K562 (cell line): ENCODE data around the gene TTBK2. TPM values are rescaled to one million over a fixed set of nuclear protein-coding genes. Genes with fewer than 3 reads are reported as not detected.

Experiments
- CTBP1 ChIP-seq: fragments of 450-650 bp; IDR thresholded peaks from 2 replicates; pipeline ENCODE4 v1.6.1; 2016; ENCODE audit warnings: borderline replicate concordance
- EP300 ChIP-seq: IDR thresholded peaks from 2 replicates; pipeline ENCODE4 v1.6.1; 2012; ENCODE audit warnings: low read length, improper control_type of control experiment
- MTA3 ChIP-seq: fragments of 450-650 bp; formaldehyde crosslinking; IDR thresholded peaks from 2 replicates; pipeline ENCODE4 v1.6.1; 2017; ENCODE audit warnings: mild to moderate bottlenecking, borderline replicate concordance
- MYC ChIP-seq, 2 experiments: fragments of 250-450 bp in 1 of 2; sonication (Bioruptor Pico) in 1 of 2; IDR thresholded peaks; 2 replicates each; pipeline versions ENCODE4 v1.5.1 to v1.6.1; 2012 to 2021; ENCODE audit warnings: low read depth in 2 of 2, borderline replicate concordance in 1 of 2, improper control_type of control experiment in 1 of 2, low read length in 1 of 2, mild to moderate bottlenecking in 1 of 2, moderate library complexity in 1 of 2
- PBX2 ChIP-seq, 2 experiments: IDR thresholded peaks in 1 of 2; conservative IDR thresholded peaks in 1 of 2; 2 replicates each; pipeline ENCODE4 v1.6.1; 2016; ENCODE audit warnings: low read depth in 2 of 2, mild to moderate bottlenecking in 1 of 2, missing compliant biosample characterization in 1 of 2, missing genetic modification characterization in 1 of 2, moderate library complexity in 1 of 2
- SMARCE1 ChIP-seq: fragments of 450-650 bp; IDR thresholded peaks from 2 replicates; pipeline ENCODE4 v1.7.1; 2016; ENCODE audit warnings: mild to moderate bottlenecking
- TGIF2 ChIP-seq: sonication (generic); formaldehyde crosslinking; IDR thresholded peaks from 2 replicates; pipeline ENCODE4 v1.8.1; 2022; ENCODE audit warnings: mild to moderate bottlenecking, missing genetic modification reagents, moderate library complexity
- YY1 ChIP-seq, 3 experiments: IDR thresholded peaks; 2 replicates each; pipeline ENCODE4 v1.6.1; 2011; ENCODE audit warnings: low read length in 2 of 3, mild to moderate bottlenecking in 2 of 3, moderate library complexity in 2 of 3, borderline replicate concordance in 1 of 3, control low read depth in 1 of 3, low read depth in 1 of 3; ENCODE audit not compliant: insufficient read depth in 3 of 3, insufficient replicate concordance in 2 of 3, control insufficient read depth in 1 of 3, insufficient read length in 1 of 3; ENCODE audit errors: extremely low read depth in 1 of 3
- ZBTB7A ChIP-seq: IDR thresholded peaks from 2 replicates; pipeline ENCODE4 v1.6.1; 2011; ENCODE audit warnings: low read depth, mild to moderate bottlenecking, low read length, moderate library complexity, borderline replicate concordance; ENCODE audit not compliant: control insufficient read depth
- ZNF75A ChIP-seq: fragments of 450-650 bp; formaldehyde crosslinking; IDR thresholded peaks from 2 replicates; pipeline ENCODE4 v1.4.0; 2020; ENCODE audit warnings: mild to moderate bottlenecking
- ZNF76 ChIP-seq: fragments of 250-450 bp; sonication (Bioruptor Pico); IDR thresholded peaks from 2 replicates; pipeline ENCODE4 v1.4.0; 2020; ENCODE audit warnings: mild to moderate bottlenecking, moderate library complexity, borderline replicate concordance
- polyA plus RNA-seq, 8 experiments: library from polyadenylated mRNA; depleted of rRNA in 4 of 8; stranded (reverse) in 5 of 8; unstranded in 3 of 8; fragments of >200 nt; fragmentation: Nextera tagmentation in 2 of 8; fragmentation: Illumina TruSeq in 1 of 8; extraction: Ambion mirVana in 2 of 8; extraction: Trizol in 1 of 8; gene quantifications; 2 replicates each; pipeline versions ENCODE4 v1.2.1 to v1.2.3, GENCODE V29; 2011 to 2014; ENCODE audit warnings: inconsistent platforms in 1 of 8, missing spikeins in 1 of 8
- total RNA-seq, 7 experiments: library from RNA; depleted of rRNA in 6 of 7; stranded (reverse); fragments of >200 nt in 6 of 7; fragmentation: Illumina TruSeq in 2 of 7; extraction: Trizol in 2 of 7; gene quantifications; 2 replicates each; pipeline versions ENCODE4 v1.2.1 to v1.2.3, GENCODE V29; 2011 to 2021; ENCODE audit warnings: low replicate concordance in 1 of 7
- TF ChIP-seq, protein P1 (sequence below), 3 experiments: fragments of 200-800 bp in 1 of 3; fragments of 250-450 bp in 1 of 3; fragments of 450-650 bp in 1 of 3; sonication (Bioruptor Pico) in 1 of 3; sonication (Bioruptor generic) in 1 of 3; formaldehyde crosslinking in 1 of 3; IDR thresholded peaks; 2 replicates each; pipeline versions ENCODE4 v1.6.1 to v1.8.0; 2016 to 2022; ENCODE audit warnings: mild to moderate bottlenecking in 2 of 3, missing genetic modification characterization in 2 of 3, missing compliant biosample characterization in 1 of 3, moderate library complexity in 1 of 3
- TF ChIP-seq, protein P2 (sequence below): fragments of 450-650 bp; IDR thresholded peaks from 2 replicates; pipeline ENCODE4 v1.6.1; 2016; ENCODE audit warnings: borderline replicate concordance
- TF ChIP-seq, protein P3 (sequence below): fragments of 450-650 bp; formaldehyde crosslinking; IDR thresholded peaks from 2 replicates; pipeline ENCODE4 v1.4.0; 2020; ENCODE audit warnings: mild to moderate bottlenecking, moderate library complexity

Gene TTBK2
- total and polyA plus RNA-seq, 9 of the 15 experiments (the other 6 are each of a cell fraction or from before 2014, with no cell fraction given), result 0.89 to 8.0 (median 4.8) TPM

DNA sequence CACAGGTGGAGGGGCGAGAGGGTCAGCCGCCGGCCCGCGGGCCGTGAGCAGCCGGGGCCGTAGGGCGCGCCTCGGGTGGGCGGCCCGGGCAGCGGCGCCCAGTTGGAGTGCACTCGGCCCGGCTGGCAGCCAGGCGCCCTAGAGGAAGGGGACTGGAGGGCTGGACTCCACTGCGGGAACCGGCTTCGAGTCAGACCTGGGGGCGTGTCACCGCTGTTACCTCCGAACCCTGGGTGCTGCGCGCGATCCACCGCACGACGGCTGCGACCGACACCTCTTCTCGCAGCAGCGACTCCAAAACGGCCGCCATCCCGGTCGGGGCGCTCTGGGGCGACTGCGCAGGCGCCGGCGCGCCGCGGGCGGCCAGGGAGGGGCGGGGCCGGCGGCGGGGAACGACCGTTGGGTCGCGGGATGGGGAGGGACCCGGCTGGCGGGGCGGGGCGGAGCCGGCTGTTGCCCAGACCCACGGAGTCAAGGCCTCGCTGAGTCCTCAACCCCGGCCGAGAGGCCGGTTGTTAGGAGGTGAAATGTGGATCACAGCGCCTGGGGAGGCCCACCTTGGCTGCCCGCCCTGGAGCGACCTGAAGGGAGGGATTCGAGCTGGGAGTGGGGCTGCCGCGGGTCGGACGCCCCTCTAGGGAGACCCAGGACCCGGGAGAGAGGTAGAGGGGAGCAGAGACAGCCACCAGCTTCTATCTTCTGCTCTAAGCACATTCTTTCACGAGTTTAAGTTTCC, 183.6 kb downstream of the TTBK2 start, which contains the start of gene CDAN1 (continued):
- TF ChIP-seq, protein P1, sequence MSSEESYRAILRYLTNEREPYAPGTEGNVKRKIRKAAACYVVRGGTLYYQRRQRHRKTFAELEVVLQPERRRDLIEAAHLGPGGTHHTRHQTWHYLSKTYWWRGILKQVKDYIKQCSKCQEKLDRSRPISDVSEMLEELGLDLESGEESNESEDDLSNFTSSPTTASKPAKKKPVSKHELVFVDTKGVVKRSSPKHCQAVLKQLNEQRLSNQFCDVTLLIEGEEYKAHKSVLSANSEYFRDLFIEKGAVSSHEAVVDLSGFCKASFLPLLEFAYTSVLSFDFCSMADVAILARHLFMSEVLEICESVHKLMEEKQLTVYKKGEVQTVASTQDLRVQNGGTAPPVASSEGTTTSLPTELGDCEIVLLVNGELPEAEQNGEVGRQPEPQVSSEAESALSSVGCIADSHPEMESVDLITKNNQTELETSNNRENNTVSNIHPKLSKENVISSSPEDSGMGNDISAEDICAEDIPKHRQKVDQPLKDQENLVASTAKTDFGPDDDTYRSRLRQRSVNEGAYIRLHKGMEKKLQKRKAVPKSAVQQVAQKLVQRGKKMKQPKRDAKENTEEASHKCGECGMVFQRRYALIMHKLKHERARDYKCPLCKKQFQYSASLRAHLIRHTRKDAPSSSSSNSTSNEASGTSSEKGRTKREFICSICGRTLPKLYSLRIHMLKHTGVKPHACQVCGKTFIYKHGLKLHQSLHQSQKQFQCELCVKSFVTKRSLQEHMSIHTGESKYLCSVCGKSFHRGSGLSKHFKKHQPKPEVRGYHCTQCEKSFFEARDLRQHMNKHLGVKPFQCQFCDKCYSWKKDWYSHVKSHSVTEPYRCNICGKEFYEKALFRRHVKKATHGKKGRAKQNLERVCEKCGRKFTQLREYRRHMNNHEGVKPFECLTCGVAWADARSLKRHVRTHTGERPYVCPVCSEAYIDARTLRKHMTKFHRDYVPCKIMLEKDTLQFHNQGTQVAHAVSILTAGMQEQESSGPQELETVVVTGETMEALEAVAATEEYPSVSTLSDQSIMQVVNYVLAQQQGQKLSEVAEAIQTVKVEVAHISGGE (CRISPR knock-in tag; IDR thresholded peaks at IDR 0.05), result peak in 1 of 3 experiments; percentile 42; a peak in 1 of 6 replicates
- TF ChIP-seq, protein P2, sequence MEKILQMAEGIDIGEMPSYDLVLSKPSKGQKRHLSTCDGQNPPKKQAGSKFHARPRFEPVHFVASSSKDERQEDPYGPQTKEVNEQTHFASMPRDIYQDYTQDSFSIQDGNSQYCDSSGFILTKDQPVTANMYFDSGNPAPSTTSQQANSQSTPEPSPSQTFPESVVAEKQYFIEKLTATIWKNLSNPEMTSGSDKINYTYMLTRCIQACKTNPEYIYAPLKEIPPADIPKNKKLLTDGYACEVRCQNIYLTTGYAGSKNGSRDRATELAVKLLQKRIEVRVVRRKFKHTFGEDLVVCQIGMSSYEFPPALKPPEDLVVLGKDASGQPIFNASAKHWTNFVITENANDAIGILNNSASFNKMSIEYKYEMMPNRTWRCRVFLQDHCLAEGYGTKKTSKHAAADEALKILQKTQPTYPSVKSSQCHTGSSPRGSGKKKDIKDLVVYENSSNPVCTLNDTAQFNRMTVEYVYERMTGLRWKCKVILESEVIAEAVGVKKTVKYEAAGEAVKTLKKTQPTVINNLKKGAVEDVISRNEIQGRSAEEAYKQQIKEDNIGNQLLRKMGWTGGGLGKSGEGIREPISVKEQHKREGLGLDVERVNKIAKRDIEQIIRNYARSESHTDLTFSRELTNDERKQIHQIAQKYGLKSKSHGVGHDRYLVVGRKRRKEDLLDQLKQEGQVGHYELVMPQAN, result 0 out of 2 replicates have a peak, but pooled peaks have one; percentile 27
- peak; percentile 59; the same call in 1 of the 2 replicates for TF ChIP-seq CTBP1
- TF ChIP-seq MTA3, result peak; percentile 64; the same call in 1 of the 2 replicates
- TF ChIP-seq, protein P3, sequence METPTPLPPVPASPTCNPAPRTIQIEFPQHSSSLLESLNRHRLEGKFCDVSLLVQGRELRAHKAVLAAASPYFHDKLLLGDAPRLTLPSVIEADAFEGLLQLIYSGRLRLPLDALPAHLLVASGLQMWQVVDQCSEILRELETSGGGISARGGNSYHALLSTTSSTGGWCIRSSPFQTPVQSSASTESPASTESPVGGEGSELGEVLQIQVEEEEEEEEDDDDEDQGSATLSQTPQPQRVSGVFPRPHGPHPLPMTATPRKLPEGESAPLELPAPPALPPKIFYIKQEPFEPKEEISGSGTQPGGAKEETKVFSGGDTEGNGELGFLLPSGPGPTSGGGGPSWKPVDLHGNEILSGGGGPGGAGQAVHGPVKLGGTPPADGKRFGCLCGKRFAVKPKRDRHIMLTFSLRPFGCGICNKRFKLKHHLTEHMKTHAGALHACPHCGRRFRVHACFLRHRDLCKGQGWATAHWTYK (CRISPR knock-in tag), result peak; percentile 68
- TF ChIP-seq TGIF2, result no peak
- peak; percentile 44 for TF ChIP-seq EP300
- 0 out of 2 replicates have a peak, but pooled peaks have one; percentile 52 for TF ChIP-seq ZNF76 (CRISPR knock-in tag)
- TF ChIP-seq ZBTB7A, result 0 out of 2 replicates have a peak, but pooled peaks have one; percentile 52
- TF ChIP-seq SMARCE1, result no peak
- no peak for TF ChIP-seq PBX2 (CRISPR knock-in tag; IDR thresholded peaks at IDR 0.05; ENCODE audit: low read depth)
- TF ChIP-seq PBX2 (tag; conservative IDR thresholded peaks at IDR 0.05; ENCODE audit: low read depth), result no peak
- TF ChIP-seq YY1 (IDR thresholded peaks at IDR 0.05; ENCODE audit: borderline replicate concordance in 1 of 3, control insufficient read depth in 1 of 3, extremely low read depth in 1 of 3, insufficient read depth in 3 of 3, insufficient read length in 1 of 3, insufficient replicate concordance in 2 of 3, low read depth in 1 of 3, low read length in 2 of 3), result peak in 2 of 3 experiments; percentile 87 to 92
- TF ChIP-seq MYC (IDR thresholded peaks at IDR 0.05; ENCODE audit: low read depth, low read length), result peak; percentile 31; the same call in 1 of the 2 replicates
- no peak for TF ChIP-seq MYC (CRISPR knock-in tag; IDR thresholded peaks at IDR 0.05; ENCODE audit: borderline replicate concordance, low read depth)
- TF ChIP-seq ZNF75A (CRISPR knock-in tag), result no peak
